GM12873 (cell line): ENCODE data around the gene LMOD1.
A peak's percentile ranks its signal among the peaks of the same experiment; 100 is the strongest.

ENCODE experiments used
- CTCF ChIP-seq: IDR thresholded peaks from 2 replicates; pipeline ENCODE4 v1.5.1; 2012; ENCODE audit warnings: low read depth, mild to moderate bottlenecking, moderate library complexity, low read length, control low read depth; ENCODE audit not compliant: insufficient read depth; ENCODE audit errors: missing control alignments

The LMOD1 gene

GRCh38 chr1:201883786-201884185 lies 62.6 kb downstream of the LMOD1 start:
- no peak for TF ChIP-seq CTCF

- TF ChIP-seq CTCF = no peak
Measured at GRCh38 chr1:201883266-201883665, 63.1 kb downstream of the LMOD1 start.

GRCh38 chr1:201882665-201883132 lies 63.6 kb downstream of the LMOD1 start:
- TF ChIP-seq CTCF = peak; percentile 38

- no peak for TF ChIP-seq CTCF
Measured at GRCh38 chr1:201881617-201882016, 64.7 kb downstream of the LMOD1 start.

GRCh38 chr1:201880928-201881571 lies 65.3 kb downstream of the LMOD1 start:
- TF ChIP-seq CTCF = no peak

GRCh38 chr1:201877877-201878401 lies 68.4 kb downstream of the LMOD1 start:
- TF ChIP-seq CTCF = peak; percentile 70

- peak; percentile 27 for TF ChIP-seq CTCF
Measured at GRCh38 chr1:201876148-201876818, 70.1 kb downstream of the LMOD1 start.
